PFSK-1 (cell line): ENCODE data around the gene INPP5A.

Experiments used
- FOXP2 ChIP-seq: optimal IDR thresholded peaks from 2 replicates; pipeline ENCODE3; 2011; ENCODE audit warnings: borderline replicate concordance, control low read depth, inconsistent platforms; ENCODE audit not compliant: insufficient read depth; ENCODE audit errors: extremely low read length, extremely low read depth
- POLR2AphosphoS5 ChIP-seq: IDR thresholded peaks from 2 replicates; pipeline ENCODE4 v1.6.1; 2012; ENCODE audit warnings: low read depth, mild to moderate bottlenecking, control low read depth, low read length, moderate library complexity
- SIN3A ChIP-seq: IDR thresholded peaks from 2 replicates; pipeline ENCODE4 v1.6.1; 2012; ENCODE audit warnings: mild to moderate bottlenecking, low read length, moderate library complexity, borderline replicate concordance; ENCODE audit not compliant: insufficient read depth
- TAF1 ChIP-seq: IDR thresholded peaks from 2 replicates; pipeline ENCODE4 v1.6.1; 2012; ENCODE audit warnings: low read length, control low read depth, borderline replicate concordance; ENCODE audit not compliant: insufficient read depth
- TF ChIP-seq, protein P1 (sequence below), 2 experiments: IDR thresholded peaks; 2 replicates each; pipeline versions ENCODE4 v1.6.1 to v1.8.0; 2011 to 2012; ENCODE audit warnings: low read depth in 2 of 2, low read length in 2 of 2, control low read depth in 1 of 2, inconsistent platforms in 1 of 2, mild to moderate bottlenecking in 1 of 2, moderate library complexity in 1 of 2; ENCODE audit not compliant: insufficient read depth in 1 of 2

INPP5A gene

DNA sequence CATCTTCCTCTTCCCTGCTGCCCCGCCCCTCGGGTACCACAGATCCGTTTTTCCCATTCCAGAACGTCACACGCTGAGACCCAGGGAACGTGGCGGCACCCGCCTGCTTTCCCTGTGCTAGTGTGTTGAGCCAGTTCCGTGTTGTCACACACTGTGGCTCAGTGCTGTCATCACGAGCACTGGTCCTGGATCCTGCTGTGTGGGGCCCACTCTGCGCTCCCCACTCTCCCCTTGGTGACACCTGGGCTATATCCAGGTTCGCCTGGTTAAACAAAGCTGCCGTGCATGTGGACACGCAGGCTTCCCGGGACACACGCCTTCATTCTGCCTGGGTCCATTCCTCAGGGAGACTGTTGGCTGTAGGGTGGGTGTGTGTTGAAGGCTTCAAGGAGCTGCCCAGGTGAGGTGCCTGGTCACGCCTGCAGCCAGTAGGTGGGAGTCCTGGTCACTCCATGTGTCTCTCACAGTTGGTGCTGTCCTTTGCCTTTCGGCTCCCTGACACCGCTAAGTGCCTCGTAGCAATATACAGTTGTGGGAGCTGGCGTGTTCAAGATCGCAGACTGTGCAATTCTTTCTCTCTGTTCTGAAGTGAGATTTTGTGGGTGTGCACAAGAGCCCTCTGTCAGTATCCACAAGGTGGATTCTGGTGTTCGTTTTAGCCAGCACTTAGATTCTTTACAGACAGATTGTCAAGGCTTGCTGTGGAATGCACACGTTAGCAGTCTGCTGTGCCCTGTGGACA lies 88.6 kb downstream of the INPP5A start:
- TF ChIP-seq, protein P1, sequence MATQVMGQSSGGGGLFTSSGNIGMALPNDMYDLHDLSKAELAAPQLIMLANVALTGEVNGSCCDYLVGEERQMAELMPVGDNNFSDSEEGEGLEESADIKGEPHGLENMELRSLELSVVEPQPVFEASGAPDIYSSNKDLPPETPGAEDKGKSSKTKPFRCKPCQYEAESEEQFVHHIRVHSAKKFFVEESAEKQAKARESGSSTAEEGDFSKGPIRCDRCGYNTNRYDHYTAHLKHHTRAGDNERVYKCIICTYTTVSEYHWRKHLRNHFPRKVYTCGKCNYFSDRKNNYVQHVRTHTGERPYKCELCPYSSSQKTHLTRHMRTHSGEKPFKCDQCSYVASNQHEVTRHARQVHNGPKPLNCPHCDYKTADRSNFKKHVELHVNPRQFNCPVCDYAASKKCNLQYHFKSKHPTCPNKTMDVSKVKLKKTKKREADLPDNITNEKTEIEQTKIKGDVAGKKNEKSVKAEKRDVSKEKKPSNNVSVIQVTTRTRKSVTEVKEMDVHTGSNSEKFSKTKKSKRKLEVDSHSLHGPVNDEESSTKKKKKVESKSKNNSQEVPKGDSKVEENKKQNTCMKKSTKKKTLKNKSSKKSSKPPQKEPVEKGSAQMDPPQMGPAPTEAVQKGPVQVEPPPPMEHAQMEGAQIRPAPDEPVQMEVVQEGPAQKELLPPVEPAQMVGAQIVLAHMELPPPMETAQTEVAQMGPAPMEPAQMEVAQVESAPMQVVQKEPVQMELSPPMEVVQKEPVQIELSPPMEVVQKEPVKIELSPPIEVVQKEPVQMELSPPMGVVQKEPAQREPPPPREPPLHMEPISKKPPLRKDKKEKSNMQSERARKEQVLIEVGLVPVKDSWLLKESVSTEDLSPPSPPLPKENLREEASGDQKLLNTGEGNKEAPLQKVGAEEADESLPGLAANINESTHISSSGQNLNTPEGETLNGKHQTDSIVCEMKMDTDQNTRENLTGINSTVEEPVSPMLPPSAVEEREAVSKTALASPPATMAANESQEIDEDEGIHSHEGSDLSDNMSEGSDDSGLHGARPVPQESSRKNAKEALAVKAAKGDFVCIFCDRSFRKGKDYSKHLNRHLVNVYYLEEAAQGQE (IDR thresholded peaks at IDR 0.05; ENCODE audit: insufficient read depth in 1 of 2, low read depth in 2 of 2, low read length in 2 of 2), result no peak
- TF ChIP-seq TAF1, result no peak
- TF ChIP-seq FOXP2, result no peak
- no peak for TF ChIP-seq SIN3A
- no peak for TF ChIP-seq POLR2AphosphoS5

DNA sequence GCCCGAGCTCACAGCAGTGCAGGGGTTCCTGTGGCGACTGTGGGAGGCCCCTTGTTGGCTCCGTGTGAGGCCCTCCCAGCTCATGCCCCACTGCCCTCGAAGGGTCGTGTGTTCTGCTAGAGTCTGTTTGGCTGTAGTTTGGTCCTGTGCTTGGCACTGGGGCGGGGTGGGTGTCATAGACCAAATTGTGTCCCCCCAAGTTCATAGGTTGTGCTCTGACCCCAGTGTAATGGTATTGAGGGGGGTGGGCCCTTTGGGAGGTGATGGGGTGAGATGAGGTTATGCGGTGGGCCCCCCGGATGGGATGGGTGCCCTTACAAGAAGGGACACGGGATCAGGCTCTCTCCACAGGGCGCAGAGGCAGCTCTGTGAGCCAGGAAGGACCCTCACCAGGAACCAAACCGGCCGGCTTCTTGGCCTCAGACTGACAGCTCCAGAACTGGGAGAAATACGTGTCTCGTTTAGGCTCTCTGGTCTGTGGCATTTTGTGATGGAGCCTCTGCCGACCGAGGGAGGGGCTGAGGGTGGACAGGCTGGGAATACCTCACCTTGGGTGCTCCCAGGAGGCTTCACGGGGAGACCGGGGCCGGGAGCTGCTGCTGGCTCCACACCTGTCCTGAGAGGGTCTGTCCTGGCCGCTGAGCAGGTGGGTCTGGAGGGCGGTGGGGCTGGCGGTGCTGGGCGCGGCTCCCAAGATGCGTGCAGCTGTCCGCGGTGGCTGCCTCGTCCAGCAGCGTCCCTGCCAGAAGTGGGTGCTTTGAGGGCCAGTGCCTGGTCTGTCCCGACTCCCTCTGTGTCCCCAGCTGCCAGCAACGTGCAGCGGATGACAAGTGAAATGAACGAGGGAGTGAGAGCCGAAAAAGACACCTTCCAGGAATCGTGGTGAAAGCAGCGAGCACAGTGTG lies 89.4 kb downstream of the INPP5A start:
- TF ChIP-seq SIN3A (no peak), POLR2AphosphoS5 (no peak), FOXP2 (no peak), TAF1 (no peak)
- TF ChIP-seq, protein P1 (IDR thresholded peaks at IDR 0.05; ENCODE audit: insufficient read depth in 1 of 2, low read depth in 2 of 2, low read length in 2 of 2), result no peak

DNA sequence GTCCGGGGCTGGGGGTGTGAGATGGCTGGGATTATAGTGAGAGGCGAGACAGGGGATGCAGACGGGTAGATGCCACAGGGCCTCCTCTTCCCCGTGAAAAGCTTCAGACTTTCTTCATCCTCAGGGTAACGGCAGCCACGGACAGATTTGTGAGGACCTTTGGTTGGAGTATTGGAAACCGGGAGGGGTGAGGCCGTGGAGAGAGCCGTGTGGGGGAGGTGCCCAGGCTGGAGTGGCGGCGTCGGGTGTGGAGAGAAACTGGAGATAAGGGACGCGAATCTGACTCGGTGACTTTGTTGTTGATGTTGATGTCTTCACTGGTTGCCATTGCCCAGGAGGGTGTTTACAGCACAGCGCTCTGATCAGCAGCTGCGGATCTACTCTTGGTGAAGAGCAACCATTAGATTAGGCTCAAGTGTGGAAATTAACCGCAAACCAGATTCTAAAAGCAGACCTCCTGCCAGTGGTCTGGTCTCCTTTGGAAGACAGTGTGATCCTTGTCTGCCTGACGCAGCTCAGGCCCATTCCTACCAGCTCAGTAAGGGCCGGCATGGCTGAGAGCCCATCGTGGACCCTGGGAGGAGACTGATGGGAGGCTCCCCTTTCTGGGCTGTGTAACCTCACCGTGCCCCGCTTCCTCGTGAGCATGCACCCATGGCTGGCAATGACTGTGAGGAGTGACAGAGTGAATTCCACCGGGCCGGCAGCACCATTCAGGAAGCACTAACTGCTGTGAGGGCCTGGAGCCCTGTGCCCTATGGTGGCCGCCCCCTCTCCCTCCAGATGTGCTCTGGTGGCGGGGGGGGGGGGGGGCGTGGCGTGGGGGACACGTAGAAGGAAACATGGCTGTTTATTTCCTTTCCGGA lies 90.3 kb downstream of the INPP5A start:
- TF ChIP-seq SIN3A (no peak), POLR2AphosphoS5 (no peak), FOXP2 (no peak), TAF1 (no peak)
- TF ChIP-seq, protein P1 (IDR thresholded peaks at IDR 0.05; ENCODE audit: insufficient read depth in 1 of 2, low read depth in 2 of 2, low read length in 2 of 2), result no peak

DNA sequence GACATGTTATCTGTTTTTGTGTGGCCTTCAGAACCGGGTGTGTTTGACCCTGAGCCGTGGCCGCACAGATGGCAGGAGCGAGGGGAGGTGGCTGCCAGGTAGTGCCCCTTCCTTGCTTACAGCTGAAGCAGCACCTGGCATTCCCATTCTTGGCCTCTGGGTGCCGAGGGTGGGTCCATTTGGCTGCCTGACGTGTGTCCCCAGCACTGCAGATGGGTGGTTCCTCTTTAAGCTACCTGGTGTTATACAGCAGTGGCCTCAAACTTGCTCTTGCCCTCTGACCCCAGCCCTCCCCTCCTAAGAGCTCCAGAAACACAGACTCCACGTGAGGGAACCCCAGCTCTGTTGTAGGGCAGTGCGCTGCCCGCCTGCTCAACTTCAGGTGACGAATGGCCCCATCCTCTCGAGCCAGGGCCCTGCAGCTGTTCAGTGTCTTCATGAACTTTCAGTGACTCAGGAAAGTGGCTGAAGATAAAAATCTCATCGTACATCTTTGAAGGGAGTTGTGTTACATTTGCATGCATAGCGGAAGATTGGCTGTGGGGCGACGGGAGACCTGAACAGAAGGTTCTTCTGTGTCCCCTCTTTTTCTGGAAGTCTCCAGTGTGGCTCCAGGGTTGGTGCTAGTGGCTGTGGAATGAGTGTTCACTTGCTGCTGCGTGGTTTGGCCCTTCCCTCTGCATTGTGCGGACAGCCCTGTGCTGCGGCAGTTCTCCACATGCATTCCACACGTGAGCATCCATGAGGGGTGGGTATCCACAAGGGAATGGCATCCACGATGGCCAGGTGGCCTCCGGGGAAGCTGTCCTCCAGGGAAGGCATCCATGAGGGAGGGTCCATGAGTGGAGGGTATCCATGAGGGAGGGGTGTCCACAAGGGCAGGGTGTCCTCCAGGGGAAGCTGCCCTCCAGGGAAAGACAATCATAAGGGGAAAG lies 91.6 kb downstream of the INPP5A start:
- TF ChIP-seq TAF1 (no peak), SIN3A (no peak), FOXP2 (no peak), POLR2AphosphoS5 (no peak)
- TF ChIP-seq, protein P1 (IDR thresholded peaks at IDR 0.05; ENCODE audit: insufficient read depth in 1 of 2, low read depth in 2 of 2, low read length in 2 of 2), result no peak
